SK-N-SH (cell line): ENCODE data around the gene ZC3H7A. TPM values are rescaled to one million over a fixed set of nuclear protein-coding genes. Genes with fewer than 3 reads are reported as not detected.

Experiments
- CTCF ChIA-PET: fragments of 300-600, 350-600 bp; formaldehyde crosslinking; extraction: SDS; loops from one replicate; lab custom pipeline; 2021; lab: Yijun Ruan, JAX
- POLR2A ChIA-PET: fragments of 350-600 bp; sonication (Branson Sonifier 250); formaldehyde crosslinking; extraction: SDS; loops from one replicate; lab custom pipeline; 2020; ENCODE audit warnings: antibody characterized with exemption, inconsistent platforms; lab: Yijun Ruan, JAX
- DNase-seq: peaks from one replicate; pipeline ENCODE4 v3.0.0; 2012
- H2AFZ ChIP-seq: fragments of 200-600 bp; sonication (generic); 2 replicates; pipeline ENCODE4 v1.8.1; 2016; ENCODE audit warnings: antibody characterized with exemption, mild to moderate bottlenecking, low read depth
- H3F3A ChIP-seq: fragments of 200-600 bp; sonication (generic); replicated peaks from 2 replicates; pipeline ENCODE3; 2016; ENCODE audit warnings: antibody characterized with exemption, mild to moderate bottlenecking; ENCODE audit not compliant: insufficient read depth
- H3K27ac ChIP-seq, 2 experiments: fragments of 200-500 bp in 1 of 2; fragments of 200-600 bp in 1 of 2; sonication (Bioruptor generic) in 1 of 2; sonication (generic), shearing (Covaris generic) in 1 of 2; 2 replicates each; pipeline versions ENCODE4 v1.5.1 to v1.6.1; 2014 to 2016; ENCODE audit warnings: low read depth in 2 of 2, inconsistent platforms in 1 of 2, low read length in 1 of 2, mild to moderate bottlenecking in 1 of 2, mixed read lengths in 1 of 2
- H3K27me3 ChIP-seq: fragments of 200-600 bp; sonication (generic), shearing (Covaris generic); 2 replicates; pipeline ENCODE4 v1.6.1; 2016; ENCODE audit warnings: mixed run types; ENCODE audit not compliant: insufficient read depth
- H3K36me3 ChIP-seq, 2 experiments: fragments of 200-500 bp in 1 of 2; fragments of 200-600 bp in 1 of 2; sonication (Bioruptor generic) in 1 of 2; sonication (generic) in 1 of 2; replicated peaks in 1 of 2; 2 replicates each; pipeline versions ENCODE3 to v1.5.1; 2014 to 2016; ENCODE audit warnings: low read length in 1 of 2, mild to moderate bottlenecking in 1 of 2; ENCODE audit not compliant: insufficient read depth in 2 of 2, control insufficient read depth in 1 of 2
- H3K4me1 ChIP-seq, 2 experiments: fragments of 200-500 bp in 1 of 2; fragments of 200-600 bp in 1 of 2; sonication (Bioruptor generic) in 1 of 2; sonication (generic), shearing (Covaris generic) in 1 of 2; 2 replicates each; pipeline versions ENCODE4 v1.5.1 to v1.6.1; 2014 to 2016; ENCODE audit warnings: low read depth in 1 of 2, low read length in 1 of 2, mixed run types in 1 of 2; ENCODE audit not compliant: insufficient read depth in 2 of 2, control insufficient read depth in 1 of 2
- H3K4me2 ChIP-seq: fragments of 200-600 bp; sonication (generic), shearing (Covaris generic); 2 replicates; pipeline ENCODE4 v1.6.1; 2017; ENCODE audit warnings: mixed run types
- H3K4me3 ChIP-seq, 2 experiments: fragments of 200-500 bp in 1 of 2; fragments of 200-600 bp in 1 of 2; sonication (Bioruptor generic) in 1 of 2; sonication (generic), shearing (Covaris generic) in 1 of 2; 2 replicates each; pipeline versions ENCODE4 v1.5.1 to v1.8.1; 2014 to 2016; ENCODE audit warnings: low read depth in 2 of 2, inconsistent platforms in 1 of 2, low read length in 1 of 2, mild to moderate bottlenecking in 1 of 2, mixed read lengths in 1 of 2, moderate library complexity in 1 of 2
- H3K79me2 ChIP-seq: fragments of 200-600 bp; sonication (generic); 2 replicates; pipeline ENCODE4 v1.8.1; 2017; ENCODE audit warnings: mild to moderate bottlenecking; ENCODE audit not compliant: insufficient read depth
- H3K9ac ChIP-seq: fragments of 200-600 bp; sonication (generic); 2 replicates; pipeline ENCODE4 v1.6.1; 2017; ENCODE audit warnings: mixed run types
- H3K9me2 ChIP-seq: fragments of 200-600 bp; sonication (generic); 2 replicates; pipeline ENCODE4 v1.6.1; 2017; ENCODE audit warnings: mixed run types
- H3K9me3 ChIP-seq: fragments of 200-600 bp; sonication (generic); 2 replicates; pipeline ENCODE4 v1.6.1; 2017; ENCODE audit warnings: mixed run types, mild to moderate bottlenecking, moderate library complexity
- H4K20me1 ChIP-seq: fragments of 200-600 bp; sonication (generic); 2 replicates; pipeline ENCODE4 v1.6.1; 2017; ENCODE audit warnings: mild to moderate bottlenecking, mixed run types; ENCODE audit not compliant: insufficient read depth
- CHD2 ChIP-seq: fragments of 150-350 bp; IDR thresholded peaks from 2 replicates; pipeline ENCODE4 v1.6.1; 2018; ENCODE audit warnings: low read length; ENCODE audit not compliant: partially characterized antibody
- FOXM1 ChIP-seq: IDR thresholded peaks from 2 replicates; pipeline ENCODE4 v1.4.0; 2012; ENCODE audit warnings: low read depth, mild to moderate bottlenecking
- GATA2 ChIP-seq: sonication (generic); formaldehyde crosslinking; IDR thresholded peaks from 2 replicates; pipeline ENCODE4 v1.5.0; 2020; ENCODE audit warnings: mild to moderate bottlenecking, missing genetic modification reagents
- MXI1 ChIP-seq: IDR thresholded peaks from 2 replicates; pipeline ENCODE4 v1.6.1; 2012; ENCODE audit warnings: mild to moderate bottlenecking, low read depth, low read length, improper control_type of control experiment
- NRF1 ChIP-seq: IDR thresholded peaks from 2 replicates; pipeline ENCODE4 v1.6.1; 2012; ENCODE audit warnings: low read depth, mild to moderate bottlenecking, low read length
- SIN3A ChIP-seq: IDR thresholded peaks from 2 replicates; pipeline ENCODE4 v1.6.1; 2012; ENCODE audit warnings: low read depth, mild to moderate bottlenecking, low read length, moderate library complexity, borderline replicate concordance
- TAF1 ChIP-seq: IDR thresholded peaks from 2 replicates; pipeline ENCODE4 v1.6.1; 2012; ENCODE audit warnings: low read depth, mild to moderate bottlenecking, low read length, moderate library complexity, borderline replicate concordance
- TEAD4 ChIP-seq: IDR thresholded peaks from 2 replicates; pipeline ENCODE4 v1.4.0; 2012; ENCODE audit warnings: mild to moderate bottlenecking, borderline replicate concordance; ENCODE audit not compliant: insufficient read depth
- WGBS: methylation state at CpG from one replicate; pipeline ENCODE4 v1.1.6; 2017; ENCODE audit warnings: low lambda C conversion rate; 5-methylcytosine and 5-hydroxymethylcytosine counted together
- polyA plus RNA-seq, 3 experiments: library from polyadenylated mRNA; depleted of rRNA; stranded (reverse); fragments of >200 nt; gene quantifications; 2 replicates each; pipeline ENCODE4 v1.2.3, GENCODE V29; 2012
- TF ChIP-seq, protein P1 (sequence below): IDR thresholded peaks from 2 replicates; pipeline ENCODE4 v1.4.0; 2012; ENCODE audit warnings: low read depth, borderline replicate concordance
- TF ChIP-seq, protein P2 (sequence below): IDR thresholded peaks from 2 replicates; pipeline ENCODE4 v1.4.0; 2012; ENCODE audit warnings: low read depth, borderline replicate concordance

ZC3H7A gene
- polyA plus RNA-seq, 1 of the 3 experiments (the other 2 are of a cell fraction), result 31.9 TPM

DNA sequence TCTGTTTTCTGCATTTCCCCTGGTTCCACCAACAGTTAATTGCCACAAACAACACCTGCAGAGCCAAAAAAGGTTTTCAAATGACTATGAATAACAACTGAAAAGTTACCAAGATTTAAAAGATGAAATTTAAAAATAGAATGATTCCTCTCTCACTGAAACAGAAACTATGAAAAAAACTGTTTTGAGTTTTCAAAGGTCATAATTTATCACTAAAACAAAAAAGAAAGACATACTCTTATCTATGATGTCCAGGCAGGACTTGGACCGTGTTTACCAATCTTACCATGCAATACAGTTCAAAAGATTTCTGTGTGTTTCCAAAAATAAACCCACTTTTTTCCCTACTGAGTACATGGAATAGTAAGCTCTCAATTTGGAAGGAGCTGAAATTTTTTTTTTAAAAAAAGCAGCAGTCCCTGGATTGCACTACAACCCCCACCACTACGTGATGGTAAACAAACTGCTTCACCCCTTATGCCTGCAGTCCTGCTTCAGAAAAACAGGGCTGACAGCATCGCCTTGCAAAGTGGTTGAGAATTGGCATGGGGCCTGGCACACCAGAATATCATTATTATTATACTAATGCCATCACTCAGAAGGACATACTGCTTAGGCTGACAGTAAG is 62.9 kb downstream of the ZC3H7A start:
- Histone ChIP-seq H3K36me3 (peaks cover 48 to 68% of the 10 kb centered on the region in 2 experiments), H3F3A (no peaks in the 10 kb centered on the region), H3K9me3 (no peaks in the 10 kb centered on the region), H3K27me3 (no peaks in the 10 kb centered on the region), H4K20me1 (peaks cover 26% of the 10 kb centered on the region), H3K4me1 (peaks cover 0 to 8% of the 10 kb centered on the region in 2 experiments; a peak in 2 of 4 replicates), H3K9me2 (no peaks in the 10 kb centered on the region), H2AFZ (no peak overlapping the region), H3K4me2 (no peak overlapping the region), H3K27ac (no peak overlapping the region), H3K4me3 (no peak overlapping the region), H3K79me2 (peaks cover 82% of the 10 kb centered on the region), H3K9ac (no peak overlapping the region)
- ChIA-PET POLR2A (interaction anchor here (1.1 kb wide), 1 partner anchor 9 kb away, joined by 4 read pairs; the partner anchor contains the start of gene TXNDC11), CTCF (no interaction called here)
- WGBS, result 91% methylated on average over 3 of the region's 3 CpGs
- TF ChIP-seq SIN3A (no peak), NRF1 (no peak), FOXM1 (no peak), TAF1 (no peak), GATA2 (CRISPR knock-in tag) (no peak), CHD2 (no peak)
- TF ChIP-seq, protein P1, sequence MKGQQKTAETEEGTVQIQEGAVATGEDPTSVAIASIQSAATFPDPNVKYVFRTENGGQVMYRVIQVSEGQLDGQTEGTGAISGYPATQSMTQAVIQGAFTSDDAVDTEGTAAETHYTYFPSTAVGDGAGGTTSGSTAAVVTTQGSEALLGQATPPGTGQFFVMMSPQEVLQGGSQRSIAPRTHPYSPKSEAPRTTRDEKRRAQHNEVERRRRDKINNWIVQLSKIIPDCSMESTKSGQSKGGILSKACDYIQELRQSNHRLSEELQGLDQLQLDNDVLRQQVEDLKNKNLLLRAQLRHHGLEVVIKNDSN, result no peak
- TF ChIP-seq, protein P2, sequence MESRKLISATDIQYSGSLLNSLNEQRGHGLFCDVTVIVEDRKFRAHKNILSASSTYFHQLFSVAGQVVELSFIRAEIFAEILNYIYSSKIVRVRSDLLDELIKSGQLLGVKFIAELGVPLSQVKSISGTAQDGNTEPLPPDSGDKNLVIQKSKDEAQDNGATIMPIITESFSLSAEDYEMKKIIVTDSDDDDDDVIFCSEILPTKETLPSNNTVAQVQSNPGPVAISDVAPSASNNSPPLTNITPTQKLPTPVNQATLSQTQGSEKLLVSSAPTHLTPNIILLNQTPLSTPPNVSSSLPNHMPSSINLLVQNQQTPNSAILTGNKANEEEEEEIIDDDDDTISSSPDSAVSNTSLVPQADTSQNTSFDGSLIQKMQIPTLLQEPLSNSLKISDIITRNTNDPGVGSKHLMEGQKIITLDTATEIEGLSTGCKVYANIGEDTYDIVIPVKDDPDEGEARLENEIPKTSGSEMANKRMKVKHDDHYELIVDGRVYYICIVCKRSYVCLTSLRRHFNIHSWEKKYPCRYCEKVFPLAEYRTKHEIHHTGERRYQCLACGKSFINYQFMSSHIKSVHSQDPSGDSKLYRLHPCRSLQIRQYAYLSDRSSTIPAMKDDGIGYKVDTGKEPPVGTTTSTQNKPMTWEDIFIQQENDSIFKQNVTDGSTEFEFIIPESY, result no peak
- DNase-seq, result no peak

DNA sequence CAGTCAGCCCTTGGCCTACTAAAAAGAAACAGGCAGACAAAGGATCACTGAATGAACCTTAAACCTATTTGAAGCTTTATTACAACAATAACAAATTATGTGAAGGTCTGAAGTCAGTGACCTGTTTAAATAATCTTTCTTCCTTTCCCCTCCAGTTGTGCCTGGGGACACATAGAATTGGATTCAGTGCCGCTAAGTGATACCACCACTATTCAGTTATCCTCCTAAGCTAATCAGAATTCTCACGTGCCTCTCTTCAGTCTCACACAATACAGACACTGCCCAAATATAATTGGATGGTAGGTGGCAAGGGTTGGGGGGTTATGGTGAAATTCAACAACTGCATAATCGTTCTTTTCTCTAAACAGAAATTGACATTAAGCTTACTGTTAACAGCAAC is 65.8 kb downstream of the ZC3H7A start:
- Histone ChIP-seq H3K9me2 (no peaks in the 10 kb centered on the region), H3K4me3 (no peak overlapping the region), H4K20me1 (no peaks in the 10 kb centered on the region; the same call in 1 of the 2 replicates), H3K36me3 (peaks cover 49 to 74% of the 10 kb centered on the region in 2 experiments), H3K9ac (no peak overlapping the region), H3K4me2 (no peak overlapping the region), H3K79me2 (peaks cover 75% of the 10 kb centered on the region), H3K27me3 (no peaks in the 10 kb centered on the region), H3K9me3 (no peaks in the 10 kb centered on the region), H2AFZ (no peak overlapping the region), H3K27ac (no peak overlapping the region; a peak in 1 of 4 replicates), H3F3A (no peaks in the 10 kb centered on the region), H3K4me1 (peaks cover 0 to 8% of the 10 kb centered on the region in 2 experiments; a peak in 1 of 4 replicates)
- TF ChIP-seq TEAD4 (no peak), MXI1 (no peak), NRF1 (no peak), TAF1 (no peak)
- TF ChIP-seq, protein P2, result no peak
- DNase-seq, result no peak
- 71% methylated on average over 3 of the region's 3 CpGs for WGBS
- CTCF ChIA-PET, result interaction anchor here (1.0 to 1.4 kb wide), 2 partner anchors 17 to 76 kb away, joined by 3 to 4 read pairs; no protein-coding TSS in a partner anchor
- POLR2A ChIA-PET, result no interaction called here
